Parathyroid adenoma (tissue), 2 donors: ENCODE measurements around the gene TSC2.
"Not testable (repeated sequence)": the region's sequence is repeated elsewhere in the genome, so short reads cannot be mapped to it uniquely, and the experiment has no call there.

ENCODE experiments used
- H2AFZ ChIP-seq: fragments of 300-600 bp; sonication (generic); one replicate; pipeline ENCODE4 v1.7.0; 2017; ENCODE audit warnings: antibody characterized with exemption, mild to moderate bottlenecking
- H3K27ac ChIP-seq: fragments of 300-600 bp; sonication (generic); one replicate; pipeline ENCODE4 v1.7.0; 2017
- H3K27me3 ChIP-seq: fragments of 300-600 bp; sonication (generic); one replicate; pipeline ENCODE4 v1.7.0; 2017; ENCODE audit warnings: low read length; ENCODE audit not compliant: control insufficient read depth, insufficient read depth
- H3K36me3 ChIP-seq: fragments of 300-600 bp; sonication (generic); one replicate; pipeline ENCODE4 v1.7.0; 2017; ENCODE audit warnings: low read length; ENCODE audit not compliant: control insufficient read depth, insufficient read depth
- H3K4me1 ChIP-seq: fragments of 300-600 bp; sonication (generic); one replicate; pipeline ENCODE4 v1.7.0; 2017; ENCODE audit warnings: control low read depth
- H3K4me2 ChIP-seq: fragments of 300-600 bp; sonication (generic); one replicate; pipeline ENCODE4 v1.7.0; 2017; ENCODE audit warnings: low read length
- H3K4me3 ChIP-seq: fragments of 300-600 bp; sonication (generic); one replicate; pipeline ENCODE4 v1.7.0; 2017; ENCODE audit warnings: low read depth, low read length
- H3K79me2 ChIP-seq: fragments of 300-600 bp; sonication (generic); one replicate; pipeline ENCODE4 v1.7.0; 2017; ENCODE audit warnings: control low read depth
- H3K9ac ChIP-seq: fragments of 300-600 bp; sonication (generic); one replicate; pipeline ENCODE4 v1.7.0; 2017; ENCODE audit warnings: mild to moderate bottlenecking
- H3K9me3 ChIP-seq: fragments of 300-600 bp; sonication (generic); one replicate; pipeline ENCODE4 v1.7.0; 2017; ENCODE audit warnings: low read length; ENCODE audit not compliant: control insufficient read depth
- CTCF ChIP-seq: fragments of 300-600 bp; sonication (generic); IDR thresholded peaks from one replicate; pipeline ENCODE4 v1.7.0; 2017; ENCODE audit warnings: antibody characterized with exemption, mild to moderate bottlenecking
- donor health status: primary hyperparathyroidism.

Gene TSC2

GRCh38 chr16:2033057-2033908, 14.5 kb upstream of the TSC2 start:
- H2AFZ ChIP-seq = no peak overlapping the region
- H3K79me2 ChIP-seq = no peaks in the 10 kb centered on the region
- no peaks in the 10 kb centered on the region for H3K4me1 ChIP-seq
- H3K4me3 ChIP-seq = peak overlapping the region; percentile 14
- H3K36me3 ChIP-seq = no peaks in the 10 kb centered on the region
- no peak overlapping the region for H3K4me2 ChIP-seq
- no peak for TF ChIP-seq CTCF
- peak overlapping the region; percentile 51 for H3K27ac ChIP-seq
- no peak overlapping the region for H3K9ac ChIP-seq
- H3K9me3 ChIP-seq = no peaks in the 10 kb centered on the region
- no peaks in the 10 kb centered on the region for H3K27me3 ChIP-seq

- not testable (repeated sequence) for H3K4me2 ChIP-seq, H3K79me2 ChIP-seq, H3K9ac ChIP-seq, H3K36me3 ChIP-seq, H3K4me1 ChIP-seq, H3K27me3 ChIP-seq, H2AFZ ChIP-seq, H3K9me3 ChIP-seq
- Histone ChIP-seq H3K27ac (peak overlapping the region; percentile 51), H3K4me3 (peak overlapping the region; percentile 14)
These were observed 13.7 kb upstream of the TSC2 start for GRCh38 chr16:2033909-2034695.

GRCh38 chr16:2034696-2035430, 12.9 kb upstream of the TSC2 start:
- Histone ChIP-seq H3K27me3 (no peaks in the 10 kb centered on the region), H3K9ac (no peak overlapping the region), H3K9me3 (no peaks in the 10 kb centered on the region), H3K36me3 (no peaks in the 10 kb centered on the region), H3K4me3 (no peak overlapping the region), H3K27ac (no peak overlapping the region), H3K79me2 (no peaks in the 10 kb centered on the region), H2AFZ (no peak overlapping the region), H3K4me1 (no peaks in the 10 kb centered on the region), H3K4me2 (no peak overlapping the region)
- no peak for TF ChIP-seq CTCF

GRCh38 chr16:2035431-2036199, 12.2 kb upstream of the TSC2 start:
- H3K4me1 ChIP-seq = no peaks in the 10 kb centered on the region
- no peak overlapping the region for H3K4me3 ChIP-seq
- TF ChIP-seq CTCF = no peak
- H3K27ac ChIP-seq = peak overlapping the region; percentile 9
- no peak overlapping the region for H3K9ac ChIP-seq
- H3K79me2 ChIP-seq = no peaks in the 10 kb centered on the region
- H3K4me2 ChIP-seq = no peak overlapping the region
- H3K9me3 ChIP-seq = no peaks in the 10 kb centered on the region
- no peak overlapping the region for H2AFZ ChIP-seq
- H3K27me3 ChIP-seq = no peaks in the 10 kb centered on the region
- no peaks in the 10 kb centered on the region for H3K36me3 ChIP-seq
